ENCODE data around the gene DDX39B. TPM values are rescaled to one million over a fixed set of nuclear protein-coding genes. Genes with fewer than 3 reads are reported as not detected.
A peak's percentile ranks its signal among the peaks of the same experiment; 100 is the strongest.

The DDX39B gene
- total and polyA plus RNA-seq, 9 of the 15 experiments (the other 6 are each of a cell fraction or from before 2014, with no cell fraction given): 479 to 869 (median 592) TPM

DNA sequence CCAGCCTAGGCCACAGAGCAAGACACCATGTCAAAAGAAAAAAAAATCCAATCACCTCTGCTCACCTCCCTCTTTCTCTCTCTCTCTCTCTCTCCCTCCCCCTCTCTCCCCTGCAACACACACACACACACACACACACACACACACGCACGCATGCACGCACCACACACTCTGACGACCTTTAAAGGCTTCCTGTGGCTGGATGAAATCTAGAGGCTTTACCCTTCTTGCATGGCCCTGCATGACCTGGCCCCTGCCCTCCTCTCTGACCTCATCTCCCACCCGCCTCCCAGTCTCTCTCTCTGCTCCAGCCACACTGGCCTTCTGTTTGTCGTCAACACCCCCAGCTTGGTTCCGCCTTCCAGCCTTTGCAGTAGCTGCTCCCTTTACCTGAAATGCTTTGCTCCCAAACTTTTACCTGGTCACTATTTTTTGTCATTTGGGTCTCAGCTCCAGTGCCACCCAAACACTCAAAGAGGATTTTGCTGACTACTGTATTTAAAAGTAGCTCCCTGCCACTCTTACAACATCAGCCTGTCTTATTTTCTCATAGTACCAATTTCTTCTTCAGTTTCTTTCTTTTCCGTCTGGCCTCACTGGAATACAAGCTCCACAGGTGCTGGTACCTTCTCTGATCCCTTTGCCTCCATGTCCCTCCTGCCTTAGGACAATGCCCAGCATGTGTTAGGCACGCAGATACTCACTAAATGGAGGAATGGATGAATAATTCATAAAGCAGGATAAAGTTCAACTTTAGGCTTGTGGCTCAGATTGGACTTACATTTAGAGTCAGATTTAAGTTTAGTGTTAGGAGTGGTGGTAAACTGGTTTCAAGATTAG, 25.9 kb upstream of the DDX39B start (continued):
- no peak for TF ChIP-seq ZNF830 (CRISPR knock-in tag; IDR thresholded peaks at IDR 0.05)
- TF ChIP-seq NR1H2 (CRISPR knock-in tag; IDR thresholded peaks at IDR 0.05): no peak
- no peak for TF ChIP-seq NR2F6 (CRISPR knock-in tag; IDR thresholded peaks at IDR 0.05)
- TF ChIP-seq ZNF121 (CRISPR knock-in tag; conservative IDR thresholded peaks at IDR 0.05): no peak
- TF ChIP-seq JUNB (CRISPR knock-in tag; conservative IDR thresholded peaks at IDR 0.05): no peak
- TF ChIP-seq MAFF (IDR thresholded peaks at IDR 0.05; ENCODE audit: low read length): peak; percentile 60
- no peak for TF ChIP-seq ZNF146 (CRISPR knock-in tag; IDR thresholded peaks at IDR 0.05; ENCODE audit: unreplicated experiment)
- TF ChIP-seq, protein P1, sequence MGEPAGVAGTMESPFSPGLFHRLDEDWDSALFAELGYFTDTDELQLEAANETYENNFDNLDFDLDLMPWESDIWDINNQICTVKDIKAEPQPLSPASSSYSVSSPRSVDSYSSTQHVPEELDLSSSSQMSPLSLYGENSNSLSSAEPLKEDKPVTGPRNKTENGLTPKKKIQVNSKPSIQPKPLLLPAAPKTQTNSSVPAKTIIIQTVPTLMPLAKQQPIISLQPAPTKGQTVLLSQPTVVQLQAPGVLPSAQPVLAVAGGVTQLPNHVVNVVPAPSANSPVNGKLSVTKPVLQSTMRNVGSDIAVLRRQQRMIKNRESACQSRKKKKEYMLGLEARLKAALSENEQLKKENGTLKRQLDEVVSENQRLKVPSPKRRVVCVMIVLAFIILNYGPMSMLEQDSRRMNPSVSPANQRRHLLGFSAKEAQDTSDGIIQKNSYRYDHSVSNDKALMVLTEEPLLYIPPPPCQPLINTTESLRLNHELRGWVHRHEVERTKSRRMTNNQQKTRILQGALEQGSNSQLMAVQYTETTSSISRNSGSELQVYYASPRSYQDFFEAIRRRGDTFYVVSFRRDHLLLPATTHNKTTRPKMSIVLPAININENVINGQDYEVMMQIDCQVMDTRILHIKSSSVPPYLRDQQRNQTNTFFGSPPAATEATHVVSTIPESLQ (CRISPR knock-in tag; IDR thresholded peaks at IDR 0.05): no peak
- TF ChIP-seq MAFG (tag; conservative IDR thresholded peaks at IDR 0.05): peak; percentile 77
- TF ChIP-seq ZBED1 (IDR thresholded peaks at IDR 0.05): no peak
- no peak for TF ChIP-seq MCM3 (IDR thresholded peaks at IDR 0.05)
- TF ChIP-seq MAFK (IDR thresholded peaks at IDR 0.05; ENCODE audit: low read length): 0 out of 2 replicates have a peak, but pooled peaks have one; percentile 24
- TF ChIP-seq ZNF695 (CRISPR knock-in tag; IDR thresholded peaks at IDR 0.05): no peak
